ENCODE results near the gene PILRB.
"Not testable (repeated sequence)": the region's sequence is repeated elsewhere in the genome, so short reads cannot be mapped to it uniquely, and the experiment has no call there.

DNA sequence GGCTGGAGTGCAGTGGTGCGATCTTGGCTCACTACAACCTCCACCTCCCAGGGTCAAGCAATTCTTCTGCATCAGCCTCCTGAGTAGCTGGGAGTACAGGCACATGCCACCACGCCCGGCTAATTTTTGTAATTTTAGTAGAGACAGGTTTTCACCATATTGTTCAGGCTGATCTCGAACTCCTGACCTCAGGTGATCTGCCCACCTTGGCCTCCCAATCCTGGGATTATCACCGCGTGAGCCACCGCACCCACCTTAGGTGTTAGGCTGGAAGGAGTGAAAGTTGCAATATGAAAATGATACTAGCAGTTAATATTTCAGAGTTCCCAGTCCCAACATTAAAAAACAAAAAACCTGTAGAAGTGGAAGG is 8.1 kb downstream of the PILRB start:
- TF ChIP-seq EZH2 (IDR thresholded peaks at IDR 0.05; ENCODE audit: insufficient read depth, poor library complexity, severe bottlenecking); EZH2phosphoT487 (IDR thresholded peaks at IDR 0.05; ENCODE audit: insufficient read depth, low read depth): not testable (repeated sequence)
